GM12878 (cell line): ENCODE results near the gene CEP78. TPM values are rescaled to one million over a fixed set of nuclear protein-coding genes. Genes with fewer than 3 reads are reported as not detected.

Experiments
- CBX5 ChIP-seq: sonication (generic); IDR thresholded peaks from 2 replicates; pipeline ENCODE4 v1.6.1; 2016; ENCODE audit warnings: low read depth, moderate library complexity, mild to moderate bottlenecking, inconsistent platforms
- CREM ChIP-seq: IDR thresholded peaks from 2 replicates; pipeline ENCODE4 v1.6.1; 2014; ENCODE audit warnings: antibody characterized with exemption, low read depth
- FOS ChIP-seq: IDR thresholded peaks from 3 replicates; pipeline ENCODE4 v1.6.1; 2011; ENCODE audit warnings: borderline replicate concordance; ENCODE audit not compliant: insufficient read length; ENCODE audit errors: extremely low read depth
- FOXK2 ChIP-seq: fragments of 450-650 bp; IDR thresholded peaks from 2 replicates; pipeline ENCODE4 v1.6.1; 2017; ENCODE audit warnings: mild to moderate bottlenecking, moderate library complexity
- FOXM1 ChIP-seq: IDR thresholded peaks from 2 replicates; pipeline ENCODE4 v1.6.1; 2012; ENCODE audit warnings: low read depth, mild to moderate bottlenecking, inconsistent platforms, low read length, moderate library complexity
- HCFC1 ChIP-seq: fragments of 150-350 bp; IDR thresholded peaks from 2 replicates; pipeline ENCODE4 v1.6.1; 2014; ENCODE audit warnings: low read length
- HDGF ChIP-seq: fragments of 450-650 bp; IDR thresholded peaks from 2 replicates; pipeline ENCODE4 v1.6.1; 2016; ENCODE audit warnings: antibody characterized with exemption
- HSF1 ChIP-seq: fragments of 150-350 bp; IDR thresholded peaks from 2 replicates; pipeline ENCODE4 v1.6.1; 2014; ENCODE audit warnings: mild to moderate bottlenecking, low read depth, low read length
- JUND ChIP-seq: IDR thresholded peaks from 2 replicates; pipeline ENCODE4 v1.6.1; 2012; ENCODE audit warnings: low read depth, mild to moderate bottlenecking, low read length, improper control_type of control experiment, moderate library complexity
- LARP7 ChIP-seq: fragments of 450-650 bp; IDR thresholded peaks from 2 replicates; pipeline ENCODE4 v1.6.1; 2017; ENCODE audit warnings: mild to moderate bottlenecking
- MAX ChIP-seq: IDR thresholded peaks from 2 replicates; pipeline ENCODE4 v1.6.1; 2012; ENCODE audit warnings: low read depth, low read length, improper control_type of control experiment
- MTA3 ChIP-seq: IDR thresholded peaks from 2 replicates; pipeline ENCODE4 v1.6.1; 2012; ENCODE audit warnings: low read length, inconsistent platforms, borderline replicate concordance
- NFIC ChIP-seq: IDR thresholded peaks from 2 replicates; pipeline ENCODE4 v1.6.1; 2012; ENCODE audit warnings: low read depth, mild to moderate bottlenecking, inconsistent platforms, low read length, moderate library complexity
- NFYB ChIP-seq: IDR thresholded peaks from 2 replicates; pipeline ENCODE4 v1.6.1; 2011; ENCODE audit warnings: low read depth, mild to moderate bottlenecking, low read length, improper control_type of control experiment, moderate library complexity; ENCODE audit not compliant: insufficient read depth
- NR2F1 ChIP-seq: fragments of 450-650 bp; conservative IDR thresholded peaks from 2 replicates; pipeline ENCODE4 v1.6.1; 2017; ENCODE audit warnings: mild to moderate bottlenecking
- NRF1 ChIP-seq: conservative IDR thresholded peaks from 2 replicates; pipeline ENCODE4 v1.6.1; 2011; ENCODE audit warnings: mild to moderate bottlenecking, low read depth, low read length, improper control_type of control experiment
- PAX8 ChIP-seq: fragments of 450-650 bp; IDR thresholded peaks from 2 replicates; pipeline ENCODE4 v1.6.1; 2017; ENCODE audit warnings: mild to moderate bottlenecking, moderate library complexity
- PML ChIP-seq: IDR thresholded peaks from 2 replicates; pipeline ENCODE4 v1.6.1; 2012; ENCODE audit warnings: low read length, inconsistent platforms
- RCOR1 ChIP-seq: conservative IDR thresholded peaks from 2 replicates; pipeline ENCODE4 v1.6.1; 2012; ENCODE audit warnings: low read depth, low read length, improper control_type of control experiment
- RELA ChIP-seq: fragments of 450-650 bp; IDR thresholded peaks from 2 replicates; pipeline ENCODE4 v1.8.0; 2014; ENCODE audit warnings: borderline replicate concordance; ENCODE audit not compliant: partially characterized antibody
- SMAD1 ChIP-seq: fragments of 450-650 bp; IDR thresholded peaks from 2 replicates; pipeline ENCODE4 v1.6.1; 2018; ENCODE audit warnings: mild to moderate bottlenecking, low read depth; ENCODE audit not compliant: partially characterized antibody
- SMAD5 ChIP-seq: IDR thresholded peaks from 2 replicates; pipeline ENCODE4 v1.6.1; 2016; ENCODE audit warnings: antibody characterized with exemption, low read depth
- SMARCA5 ChIP-seq: fragments of 450-650 bp; IDR thresholded peaks from 2 replicates; pipeline ENCODE4 v1.6.1; 2017; ENCODE audit warnings: mild to moderate bottlenecking
- ZBTB11 ChIP-seq: fragments of 450-650 bp; formaldehyde crosslinking; IDR thresholded peaks from 2 replicates; pipeline ENCODE4 v1.5.0; 2022; ENCODE audit warnings: mild to moderate bottlenecking, missing genetic modification characterization
- ZBTB33 ChIP-seq: fragments of 450-650 bp; IDR thresholded peaks from 2 replicates; pipeline ENCODE4 v1.6.1; 2017; ENCODE audit warnings: mild to moderate bottlenecking
- ZSCAN29 ChIP-seq: fragments of 450-650 bp; IDR thresholded peaks from 2 replicates; pipeline ENCODE4 v1.6.1; 2017; ENCODE audit warnings: mild to moderate bottlenecking, moderate library complexity
- polyA plus RNA-seq, 11 experiments: library from polyadenylated mRNA; depleted of rRNA in 4 of 11; unstranded in 6 of 11; stranded (reverse) in 5 of 11; fragments of >200 nt; fragmentation: Nextera tagmentation in 4 of 11; fragmentation: Illumina TruSeq in 1 of 11; extraction: Ambion mirVana in 4 of 11; extraction: Trizol in 1 of 11; gene quantifications; 1 replicate in 1 of 11; 2 replicates in 10 of 11; pipeline versions ENCODE4 v1.2.1 to v1.2.3, GENCODE V29; 2011 to 2016; ENCODE audit warnings: inconsistent platforms in 2 of 11, missing spikeins in 2 of 11, low read depth in 1 of 11
- total RNA-seq, 4 experiments: library from RNA; depleted of rRNA in 3 of 4; stranded (reverse); fragments of >200 nt in 3 of 4; fragmentation: Illumina TruSeq in 1 of 4; extraction: Trizol in 1 of 4; gene quantifications; 2 replicates each; pipeline versions ENCODE4 v1.2.1 to v1.2.3, GENCODE V29; 2013 to 2021

CEP78 gene
- total and polyA plus RNA-seq, 10 of the 15 experiments (the other 5 are each of a cell fraction or from before 2014, with no cell fraction given), result 4.1 to 44.9 (median 27.9) TPM

- TF ChIP-seq RELA (no peak), HDGF (peak; percentile 84), MAX (peak; percentile 61; the same call in 1 of the 2 replicates), MTA3 (no peak), PAX8 (no peak), RCOR1 (no peak), ZSCAN29 (no peak), JUND (no peak), ZBTB33 (no peak), FOS (no peak), NFIC (no peak), NR2F1 (no peak), SMAD1 (peak; percentile 23), CBX5 (0 out of 2 replicates have a peak, but pooled peaks have one; percentile 12), FOXK2 (no peak), SMARCA5 (peak; percentile 55; the same call in 1 of the 2 replicates), NFYB (no peak), HCFC1 (no peak), LARP7 (peak; percentile 63), PML (peak; percentile 79), NRF1 (no peak), ZBTB11 (no peak), CREM (peak; percentile 47; the same call in 1 of the 2 replicates), SMAD5 (peak; percentile 68; the same call in 1 of the 2 replicates), HSF1 (no peak), FOXM1 (no peak)
Measured at GRCh38 chr9:78235762-78236550, at the start of gene CEP78 (continued).
